ENCODE results near the gene CUL4A. TPM values are rescaled to one million over a fixed set of nuclear protein-coding genes. Genes with fewer than 3 reads are reported as not detected.

CUL4A gene
- total RNA-seq, 1 donor from 2014 or later, result 95.1 TPM

- peaks cover 38% of the 10 kb centered on the region for H3K36me3 Mint-ChIP-seq
- no peak overlapping the region for H3K9ac ChIP-seq
Observed at GRCh38 chr13:113187883-113188665, 21.3 kb upstream of the CUL4A start.

GRCh38 chr13:113190181-113190580, 19.2 kb upstream of the CUL4A start:
- peaks cover 36% of the 10 kb centered on the region for H3K36me3 Mint-ChIP-seq
- Histone ChIP-seq H3K36me3 (peaks cover 11% of the 10 kb centered on the region), H3K79me2 (ENCODE audit: low read depth) (no peaks in the 10 kb centered on the region), H2AFZ (replicated peaks) (no peak overlapping the region), H3K27me3 (no peaks in the 10 kb centered on the region), H4K20me1 (ENCODE audit: low read depth) (no peaks in the 10 kb centered on the region), H3K27ac (no peak overlapping the region), H3K9ac (no peak overlapping the region), H3K4me3 (no peak overlapping the region), H3F3A (ENCODE audit: low read depth) (no peaks in the 10 kb centered on the region), H3K4me2 (no peak overlapping the region), H3K4me1 (no peaks in the 10 kb centered on the region), H3K9me3 (ENCODE audit: low read depth) (no peaks in the 10 kb centered on the region)
- TF ChIP-seq, protein P1, sequence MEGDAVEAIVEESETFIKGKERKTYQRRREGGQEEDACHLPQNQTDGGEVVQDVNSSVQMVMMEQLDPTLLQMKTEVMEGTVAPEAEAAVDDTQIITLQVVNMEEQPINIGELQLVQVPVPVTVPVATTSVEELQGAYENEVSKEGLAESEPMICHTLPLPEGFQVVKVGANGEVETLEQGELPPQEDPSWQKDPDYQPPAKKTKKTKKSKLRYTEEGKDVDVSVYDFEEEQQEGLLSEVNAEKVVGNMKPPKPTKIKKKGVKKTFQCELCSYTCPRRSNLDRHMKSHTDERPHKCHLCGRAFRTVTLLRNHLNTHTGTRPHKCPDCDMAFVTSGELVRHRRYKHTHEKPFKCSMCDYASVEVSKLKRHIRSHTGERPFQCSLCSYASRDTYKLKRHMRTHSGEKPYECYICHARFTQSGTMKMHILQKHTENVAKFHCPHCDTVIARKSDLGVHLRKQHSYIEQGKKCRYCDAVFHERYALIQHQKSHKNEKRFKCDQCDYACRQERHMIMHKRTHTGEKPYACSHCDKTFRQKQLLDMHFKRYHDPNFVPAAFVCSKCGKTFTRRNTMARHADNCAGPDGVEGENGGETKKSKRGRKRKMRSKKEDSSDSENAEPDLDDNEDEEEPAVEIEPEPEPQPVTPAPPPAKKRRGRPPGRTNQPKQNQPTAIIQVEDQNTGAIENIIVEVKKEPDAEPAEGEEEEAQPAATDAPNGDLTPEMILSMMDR (IDR thresholded peaks at IDR 0.05), result no peak
- TF ChIP-seq EZH2 (IDR thresholded peaks at IDR 0.05) (no peak), EZH2phosphoT487 (IDR thresholded peaks at IDR 0.05) (no peak)
- no peak overlapping the region for H3K27ac Mint-ChIP-seq
- DNase-seq (ENCODE audit: low spot score), result no peak
- peaks cover 2% of the 10 kb centered on the region for H3K4me1 Mint-ChIP-seq
- H3K27me3 Mint-ChIP-seq (ENCODE audit: insufficient read depth, low read depth), result no peaks in the 10 kb centered on the region
- H3K9me3 Mint-ChIP-seq, result no peaks in the 10 kb centered on the region
- no peak overlapping the region for H3K4me3 Mint-ChIP-seq

More at GRCh38 chr13:113187883-113188665, 21.3 kb upstream of the CUL4A start:
- no peaks in the 10 kb centered on the region for H3K27me3 ChIP-seq
- Mint-ChIP-seq H3K4me3 (no peak overlapping the region), H3K27ac (no peak overlapping the region), H3K9me3 (no peaks in the 10 kb centered on the region), H3K27me3 (ENCODE audit: insufficient read depth, low read depth) (no peaks in the 10 kb centered on the region), H3K4me1 (peaks cover 4% of the 10 kb centered on the region)
- H3K27ac ChIP-seq, result no peak overlapping the region
- H3K4me3 ChIP-seq, result no peak overlapping the region
- no peak for TF ChIP-seq EZH2phosphoT487 (IDR thresholded peaks at IDR 0.05)
- TF ChIP-seq, protein P1 (IDR thresholded peaks at IDR 0.05), result no peak
- no peak for TF ChIP-seq EZH2 (IDR thresholded peaks at IDR 0.05)
- H3K36me3 ChIP-seq, result peaks cover 11% of the 10 kb centered on the region
- no peaks in the 10 kb centered on the region for H3K4me1 ChIP-seq
- no peaks in the 10 kb centered on the region for H3F3A ChIP-seq (ENCODE audit: low read depth)
- no peaks in the 10 kb centered on the region for H3K9me3 ChIP-seq (ENCODE audit: low read depth)
- no peaks in the 10 kb centered on the region for H4K20me1 ChIP-seq (ENCODE audit: low read depth)
- no peak overlapping the region for H3K4me2 ChIP-seq
- H2AFZ ChIP-seq (replicated peaks), result no peak overlapping the region
- H3K79me2 ChIP-seq (ENCODE audit: low read depth), result no peaks in the 10 kb centered on the region
- DNase-seq (ENCODE audit: low spot score), result no peak

DNA sequence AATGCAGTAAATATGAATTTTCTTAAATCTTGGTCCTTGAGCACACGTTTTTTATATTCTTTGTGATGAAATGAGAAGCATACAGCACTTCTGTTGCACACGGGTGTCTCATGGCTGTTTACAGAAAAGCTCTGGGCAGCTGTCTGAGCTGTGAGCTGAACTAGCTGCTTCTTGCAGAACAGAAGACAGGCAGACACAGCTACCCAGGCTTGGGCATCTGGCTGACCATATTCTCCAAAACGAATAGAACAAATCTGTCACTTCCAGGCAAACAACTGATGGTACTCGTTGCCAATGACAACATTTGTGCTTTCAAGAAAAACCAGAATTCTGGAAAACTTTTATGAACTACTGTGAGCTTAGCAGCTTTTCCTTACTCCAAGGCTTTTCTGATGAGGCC, 17.1 kb upstream of the CUL4A start:
- Histone ChIP-seq H3K4me3 (no peak overlapping the region), H3F3A (ENCODE audit: low read depth) (no peaks in the 10 kb centered on the region), H2AFZ (replicated peaks) (no peak overlapping the region), H3K27ac (no peak overlapping the region), H3K79me2 (ENCODE audit: low read depth) (peaks cover 3% of the 10 kb centered on the region), H3K9ac (no peak overlapping the region), H3K27me3 (no peaks in the 10 kb centered on the region), H3K36me3 (peaks cover 22% of the 10 kb centered on the region), H3K9me3 (ENCODE audit: low read depth) (no peaks in the 10 kb centered on the region), H3K4me1 (no peaks in the 10 kb centered on the region), H3K4me2 (no peak overlapping the region), H4K20me1 (ENCODE audit: low read depth) (peaks cover 5% of the 10 kb centered on the region)
- no peak for DNase-seq (ENCODE audit: low spot score)
- Mint-ChIP-seq H3K4me3 (no peak overlapping the region), H3K9me3 (no peaks in the 10 kb centered on the region), H3K4me1 (peaks cover 1% of the 10 kb centered on the region), H3K27ac (no peak overlapping the region), H3K27me3 (ENCODE audit: insufficient read depth, low read depth) (no peaks in the 10 kb centered on the region), H3K36me3 (peaks cover 42% of the 10 kb centered on the region)
- TF ChIP-seq EZH2phosphoT487 (IDR thresholded peaks at IDR 0.05) (no peak), EZH2 (IDR thresholded peaks at IDR 0.05) (no peak)
- TF ChIP-seq, protein P1 (IDR thresholded peaks at IDR 0.05), result no peak

Data from neural progenitor cell (in vitro differentiated cells).